H1 (cell line): ENCODE measurements around the gene FHOD1. TPM values are rescaled to one million over a fixed set of nuclear protein-coding genes. Genes with fewer than 3 reads are reported as not detected.

ENCODE experiments used
- CTCF ChIA-PET: fragments of 300-600 bp; sonication (Branson Sonifier 250); formaldehyde crosslinking; loops from one replicate; lab custom pipeline; 2021; ENCODE audit not compliant: partially characterized antibody; lab: Charles Lee
- POLR2A ChIA-PET: fragments of 300-600 bp; sonication (Branson Sonifier 250); formaldehyde crosslinking; loops from one replicate; lab custom pipeline; 2021; ENCODE audit warnings: inconsistent platforms; ENCODE audit not compliant: partially characterized antibody; lab: Charles Lee
- DNase-seq, 2 experiments: peaks; one replicate each; pipeline versions ENCODE4 v3.0.0 to v3.0.0-alpha.2; 2010 to 2022; ENCODE audit warnings: low spot score in 2 of 2, low read depth in 1 of 2, mixed read lengths in 1 of 2
- FAIRE-seq: peaks from 2 replicates; lab custom pipeline; 2011; peaks lifted over from hg19 to GRCh38; lab: Jason Lieb, UNC
- H2AFZ ChIP-seq: 2 replicates; pipeline ENCODE4 v1.8.1; 2012; ENCODE audit warnings: low read length, inconsistent platforms
- H2AK5ac ChIP-seq: 2 replicates; pipeline ENCODE4 v1.6.1; 2013; ENCODE audit warnings: low read depth, low read length
- H2BK120ac ChIP-seq: replicated peaks from 2 replicates; pipeline ENCODE3; 2013; ENCODE audit warnings: low read depth, low read length, inconsistent platforms
- H2BK12ac ChIP-seq: 2 replicates; pipeline ENCODE4 v1.6.1; 2013; ENCODE audit warnings: low read depth, low read length
- H2BK15ac ChIP-seq: 2 replicates; pipeline ENCODE4 v1.6.1; 2013; ENCODE audit warnings: low read length
- H2BK20ac ChIP-seq: 2 replicates; pipeline ENCODE4 v1.6.1; 2013; ENCODE audit warnings: low read length
- H2BK5ac ChIP-seq: 2 replicates; pipeline ENCODE4 v1.6.1; 2013; ENCODE audit warnings: low read depth, low read length
- H3K14ac ChIP-seq: 2 replicates; pipeline ENCODE4 v1.6.1; 2013; ENCODE audit warnings: inconsistent platforms; ENCODE audit not compliant: insufficient read length
- H3K18ac ChIP-seq: 2 replicates; pipeline ENCODE4 v1.6.1; 2013; ENCODE audit warnings: low read length; ENCODE audit errors: extremely low read depth
- H3K23ac ChIP-seq: 2 replicates; pipeline ENCODE4 v1.6.1; 2013; ENCODE audit warnings: inconsistent platforms; ENCODE audit not compliant: insufficient read length
- H3K23me2 ChIP-seq: 2 replicates; pipeline ENCODE4 v1.6.1; 2013; ENCODE audit warnings: low read depth, low read length
- H3K27ac ChIP-seq: 2 replicates; pipeline ENCODE4 v1.6.1; 2011; ENCODE audit warnings: low read depth, low read length, inconsistent platforms
- H3K27me3 ChIP-seq, 4 experiments: replicated peaks in 1 of 4; 1 replicate in 1 of 4; 2 replicates in 3 of 4; pipeline versions ENCODE4 v1.6.1 to v1.8.1; 2011 to 2013; ENCODE audit warnings: low read length in 3 of 4, mild to moderate bottlenecking in 3 of 4, inconsistent platforms in 2 of 4, mixed read lengths in 2 of 4, moderate library complexity in 1 of 4; ENCODE audit not compliant: control insufficient read depth in 3 of 4, insufficient read depth in 3 of 4; ENCODE audit errors: extremely low read depth in 1 of 4
- H3K36me3 ChIP-seq, 4 experiments: 2 replicates each; pipeline versions ENCODE4 v1.6.1 to v1.8.1; 2011 to 2013; ENCODE audit warnings: mild to moderate bottlenecking in 4 of 4, low read length in 3 of 4, moderate library complexity in 2 of 4, control low read depth in 1 of 4, inconsistent platforms in 1 of 4; ENCODE audit not compliant: insufficient read depth in 4 of 4, control insufficient read depth in 2 of 4
- H3K4ac ChIP-seq: replicated peaks from 2 replicates; pipeline ENCODE3; 2013; ENCODE audit warnings: low read length, low read depth, mixed read lengths, inconsistent platforms; ENCODE audit not compliant: insufficient read length
- H3K4me1 ChIP-seq, 4 experiments: replicated peaks in 1 of 4; 1 replicate in 1 of 4; 2 replicates in 3 of 4; pipeline versions ENCODE4 v1.6.1 to v1.8.1; 2011 to 2013; ENCODE audit warnings: low read length in 3 of 4, inconsistent platforms in 2 of 4, mixed read lengths in 1 of 4; ENCODE audit not compliant: insufficient read depth in 4 of 4, control insufficient read depth in 3 of 4
- H3K4me2 ChIP-seq, 2 experiments: 2 replicates each; pipeline versions ENCODE4 v1.6.1 to v1.8.1; 2011 to 2013; ENCODE audit warnings: low read depth in 2 of 2, low read length in 2 of 2, control low read depth in 1 of 2, inconsistent platforms in 1 of 2, mild to moderate bottlenecking in 1 of 2; ENCODE audit not compliant: insufficient read depth in 1 of 2
- H3K4me3 ChIP-seq, 4 experiments: fragments of 200-600, 300-600 bp in 1 of 4; sonication (generic), shearing (Covaris generic), sonication (Bioruptor Twin) in 1 of 4; 2 replicates each; pipeline versions ENCODE4 v1.5.1 to v1.8.1; 2011 to 2016; ENCODE audit warnings: low read length in 4 of 4, low read depth in 3 of 4, control low read depth in 2 of 4, inconsistent platforms in 2 of 4, mild to moderate bottlenecking in 2 of 4, mixed read lengths in 1 of 4, moderate library complexity in 1 of 4; ENCODE audit not compliant: insufficient read depth in 2 of 4; ENCODE audit errors: extremely low read depth in 1 of 4
- H3K56ac ChIP-seq: replicated peaks from 2 replicates; pipeline ENCODE3; 2013; ENCODE audit warnings: low read depth, mild to moderate bottlenecking, mixed read lengths, low read length, inconsistent platforms; ENCODE audit not compliant: insufficient read length
- H3K79me1 ChIP-seq: 2 replicates; pipeline ENCODE4 v1.6.1; 2013; ENCODE audit warnings: low read depth, low read length, control low read depth
- H3K79me2 ChIP-seq, 2 experiments: 2 replicates each; pipeline versions ENCODE4 v1.6.1 to v1.8.1; 2012 to 2013; ENCODE audit warnings: low read length in 2 of 2, mild to moderate bottlenecking in 2 of 2, inconsistent platforms in 1 of 2; ENCODE audit not compliant: insufficient read depth in 2 of 2, control insufficient read depth in 1 of 2
- H3K9ac ChIP-seq, 4 experiments: replicated peaks in 1 of 4; 1 replicate in 1 of 4; 2 replicates in 3 of 4; pipeline versions ENCODE4 v1.6.1 to v1.8.1; 2011 to 2013; ENCODE audit warnings: low read depth in 3 of 4, low read length in 3 of 4, control low read depth in 2 of 4, mild to moderate bottlenecking in 2 of 4, moderate library complexity in 2 of 4, inconsistent platforms in 1 of 4; ENCODE audit errors: extremely low read depth in 1 of 4
- H3K9me3 ChIP-seq, 2 experiments: 2 replicates each; pipeline versions ENCODE4 v1.6.1 to v1.8.1; 2012 to 2013; ENCODE audit warnings: mild to moderate bottlenecking in 2 of 2, moderate library complexity in 2 of 2, control low read depth in 1 of 2, inconsistent platforms in 1 of 2, low read depth in 1 of 2, low read length in 1 of 2, mixed read lengths in 1 of 2; ENCODE audit not compliant: insufficient read depth in 2 of 2
- H4K20me1 ChIP-seq, 2 experiments: replicated peaks in 1 of 2; 2 replicates each; pipeline versions ENCODE3 to v1.8.1; 2011 to 2013; ENCODE audit warnings: inconsistent platforms in 2 of 2, low read length in 2 of 2, mild to moderate bottlenecking in 1 of 2; ENCODE audit not compliant: insufficient read depth in 2 of 2, control insufficient read depth in 1 of 2
- H4K5ac ChIP-seq: 2 replicates; pipeline ENCODE4 v1.6.1; 2013; ENCODE audit warnings: low read length, low read depth, mixed read lengths, inconsistent platforms; ENCODE audit not compliant: insufficient read length
- H4K8ac ChIP-seq: 2 replicates; pipeline ENCODE4 v1.8.0; 2013; ENCODE audit warnings: mild to moderate bottlenecking, moderate library complexity, low read length, inconsistent platforms; ENCODE audit not compliant: insufficient read depth; ENCODE audit errors: extremely low read depth
- H4K91ac ChIP-seq: replicated peaks from 2 replicates; pipeline ENCODE3; 2013; ENCODE audit warnings: low read length, mixed read lengths, inconsistent platforms; ENCODE audit not compliant: insufficient read length
- CTCF ChIP-seq, 3 experiments: IDR thresholded peaks; 1 replicate in 2 of 3; 2 replicates in 1 of 3; pipeline versions ENCODE4 v1.5.1 to v1.6.1; 2011; ENCODE audit warnings: low read length in 3 of 3, mild to moderate bottlenecking in 3 of 3, inconsistent platforms in 2 of 3, low read depth in 1 of 3, moderate library complexity in 1 of 3; ENCODE audit not compliant: insufficient read depth in 1 of 3; ENCODE audit errors: control extremely low read depth in 1 of 3
- RAD21 ChIP-seq, 2 experiments: IDR thresholded peaks in 1 of 2; conservative IDR thresholded peaks in 1 of 2; 2 replicates each; pipeline ENCODE4 v1.6.1; 2011; ENCODE audit warnings: low read depth in 2 of 2, low read length in 2 of 2, improper control_type of control experiment in 1 of 2, inconsistent platforms in 1 of 2, mild to moderate bottlenecking in 1 of 2, moderate library complexity in 1 of 2
- SP2 ChIP-seq: IDR thresholded peaks from 2 replicates; pipeline ENCODE4 v1.6.1; 2012; ENCODE audit warnings: mild to moderate bottlenecking, low read length, inconsistent platforms
- SRF ChIP-seq: IDR thresholded peaks from 2 replicates; pipeline ENCODE4 v1.6.1; 2011; ENCODE audit warnings: mild to moderate bottlenecking, low read depth, low read length, moderate library complexity
- WGBS, 2 experiments: shearing (Covaris generic) in 1 of 2; methylation state at CpG; one replicate each; pipeline versions ENCODE4 v1.1.6 to v1.1.7; 2013 to 2015; ENCODE audit warnings: low lambda C conversion rate in 2 of 2, mixed read lengths in 2 of 2, inconsistent platforms in 1 of 2, low coverage in 1 of 2, missing lambda C conversion rate in 1 of 2; ENCODE audit not compliant: insufficient replicate concordance in 2 of 2, insufficient coverage in 1 of 2, insufficient read length in 1 of 2; ENCODE audit errors: extremely low coverage in 1 of 2, missing lambda C conversion rate in 1 of 2; 5-methylcytosine and 5-hydroxymethylcytosine counted together
- polyA plus RNA-seq, 7 experiments: library from polyadenylated mRNA; depleted of rRNA in 3 of 7; stranded (reverse) in 5 of 7; unstranded in 2 of 7; fragments of >200 nt in 5 of 7; fragments of 200-250 nt in 2 of 7; gene quantifications; 1 replicate in 5 of 7; 2 replicates in 1 of 7; 4 replicates in 1 of 7; pipeline versions ENCODE4 v1.2.1 to v1.2.3, GENCODE V29; 2011 to 2013; ENCODE audit warnings: missing spikeins in 2 of 7, mixed read lengths in 2 of 7
- total RNA-seq: library from RNA; stranded (reverse); fragmentation: NEBNext Ultra II Directional; extraction: Animal tissue kit (Norgen Biotek cat#: 25700); gene quantifications from 2 replicates; pipeline ENCODE4 v1.2.1, GENCODE V29; 2021

Gene FHOD1
- total and polyA plus RNA-seq, 2 of the 8 experiments (the other 6 are each of a cell fraction or from before 2014, with no cell fraction given), result 31.3 to 60.7 TPM

DNA sequence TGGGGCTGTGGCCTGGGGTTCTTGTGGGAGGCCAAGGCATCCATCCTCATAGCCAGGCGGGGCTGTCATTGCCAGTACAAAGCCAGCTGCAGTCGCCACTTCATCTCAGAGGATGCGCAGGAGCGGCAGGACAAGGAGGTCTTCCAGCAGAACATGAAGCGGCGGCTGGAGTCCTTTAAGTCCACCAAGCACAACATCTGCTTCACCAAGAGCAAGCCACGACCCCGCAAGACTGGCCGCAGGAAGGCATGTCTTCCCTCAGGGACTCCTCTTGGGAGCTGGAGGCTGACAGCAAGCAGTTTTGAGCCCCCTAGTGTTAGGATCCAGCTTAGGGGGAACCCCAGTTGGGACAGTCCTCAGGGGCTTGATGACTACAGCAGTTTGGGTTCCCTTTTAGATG, 17.0 kb upstream of the FHOD1 start:
- no peak for FAIRE-seq
- Histone ChIP-seq H3K9ac (no peak overlapping the region), H3K23me2 (no peaks in the 10 kb centered on the region), H2BK12ac (no peak overlapping the region), H2BK5ac (no peak overlapping the region), H4K8ac (no peak overlapping the region), H3K9me3 (no peaks in the 10 kb centered on the region), H3K27ac (no peak overlapping the region), H2BK15ac (no peak overlapping the region), H3K4me2 (no peak overlapping the region), H3K79me1 (no peaks in the 10 kb centered on the region), H2BK120ac (no peak overlapping the region), H4K20me1 (peaks cover 2% of the 10 kb centered on the region in 2 experiments), H3K4me3 (no peak overlapping the region), H3K79me2 (no peaks in the 10 kb centered on the region), H3K14ac (no peak overlapping the region), H3K36me3 (no peaks in the 10 kb centered on the region), H2BK20ac (no peak overlapping the region), H3K27me3 (no peaks in the 10 kb centered on the region; a peak in 1 of 7 replicates), H3K18ac (no peak overlapping the region), H4K91ac (no peak overlapping the region), H4K5ac (no peak overlapping the region), H2AFZ (no peak overlapping the region), H3K4me1 (no peaks in the 10 kb centered on the region; a peak in 1 of 7 replicates), H3K23ac (no peak overlapping the region), H3K4ac (no peak overlapping the region), H2AK5ac (no peak overlapping the region), H3K56ac (no peak overlapping the region)
- TF ChIP-seq SRF (no peak), RAD21 (IDR thresholded peaks at IDR 0.05 in 1 of 2, conservative IDR thresholded peaks at IDR 0.05 in 1 of 2; ENCODE audit: low read depth in 2 of 2, low read length in 2 of 2) (peak in 1 of 2 experiments; percentile 39; a peak in 2 of 4 replicates), SP2 (no peak), CTCF (IDR thresholded peaks at IDR 0.05; ENCODE audit: control extremely low read depth in 1 of 3, insufficient read depth in 1 of 3, low read depth in 1 of 3, low read length in 3 of 3) (peak; percentile 40 to 52 (median 49))
- ChIA-PET POLR2A (interaction anchor here (0.5 to 2.8 kb wide), 6 partner anchors 10 to 66 kb away, joined by 3 to 12 read pairs (median 4); partner anchors contain the start of gene SLC9A5), CTCF (interaction anchor here (0.7 to 14.4 kb wide), 15 partner anchors 10 to 298 kb away, joined by 3 to 217 read pairs (median 3); partner anchors contain the start of genes FHOD1, KCTD19, LRRC36 and PLEKHG4)
- DNase-seq, result peak in 1 of 2 experiments; percentile 58
- WGBS, 2 experiments, result 91% methylated on average over 9 of the region's 9 CpGs; no CpG with 5 or more reads in 1 of the 2 experiments
